ENCODE measurements around the gene METTL16. TPM values are rescaled to one million over a fixed set of nuclear protein-coding genes. Genes with fewer than 3 reads are reported as not detected.

Gene METTL16
- total RNA-seq, 1 experiment from 2014 or later = 37.6 TPM

- no peaks in the 10 kb centered on the region for H4K20me1 ChIP-seq (ENCODE audit: insufficient read depth)
- no peak overlapping the region for H3K9ac ChIP-seq (ENCODE audit: low read length)
- ChIA-PET CTCF (interaction anchor here (6.0 kb wide), 1 partner anchor 36 kb away, joined by 351 read pairs; no protein-coding TSS in a partner anchor), RAD21 (ENCODE audit: low non-redundant PET in 1 of 2, low total read pairs in 2 of 2, uncharacterized antibody in 2 of 2, unreplicated experiment in 2 of 2) (no interaction called here), POLR2A (no interaction called here)
- H3K36me3 ChIP-seq (ENCODE audit: control insufficient read depth in 1 of 2, insufficient read depth in 2 of 2, low read length in 2 of 2) = peaks cover 9 to 15% of the 10 kb centered on the region in 2 experiments; a peak in 2 of 4 replicates
- H3K27me3 ChIP-seq (ENCODE audit: insufficient read depth, low read length) = no peaks in the 10 kb centered on the region
- H3K9me3 ChIP-seq (ENCODE audit: control insufficient read depth in 1 of 2, insufficient read depth in 1 of 2, low read depth in 1 of 2, low read length in 2 of 2) = no peaks in the 10 kb centered on the region
- H3K27ac ChIP-seq (ENCODE audit: low read depth, low read length) = no peak overlapping the region
- H3K4me1 ChIP-seq (ENCODE audit: control insufficient read depth in 1 of 2, insufficient read depth in 2 of 2, low read length in 2 of 2) = peaks cover 0 to 5% of the 10 kb centered on the region in 2 experiments; a peak in 2 of 4 replicates
- intact Hi-C loops (cut with micrococcal nuclease) = no loop called here
- no peak overlapping the region for H3K4me3 ChIP-seq (replicated peaks in 1 of 2; ENCODE audit: low read depth in 1 of 2, low read length in 2 of 2)
- no peak overlapping the region for H2AFZ ChIP-seq (ENCODE audit: low read depth, low read length, poor library complexity, severe bottlenecking)
- no TSS peak for BruUV-seq (replicated peaks)
- H3K4me2 ChIP-seq (ENCODE audit: low read length) = no peak overlapping the region
- no peaks in the 10 kb centered on the region for H3K9me2 ChIP-seq (ENCODE audit: insufficient read depth)
- no peak for TF ChIP-seq ZFX (IDR thresholded peaks at IDR 0.05)
- TF ChIP-seq YY1 (IDR thresholded peaks at IDR 0.05; ENCODE audit: extremely low read depth, insufficient replicate concordance, low read depth, low read length) = no peak
- no peak for TF ChIP-seq SP1 (IDR thresholded peaks at IDR 0.05; ENCODE audit: low read depth)
- TF ChIP-seq RAD21 (IDR thresholded peaks at IDR 0.05; ENCODE audit: low read depth) = no peak
- TF ChIP-seq ZBTB33 (IDR thresholded peaks at IDR 0.05; ENCODE audit: extremely low read depth, insufficient replicate concordance, low read length) = no peak
- TF ChIP-seq POLR2A (IDR thresholded peaks at IDR 0.05; ENCODE audit: borderline replicate concordance, extremely low read depth, insufficient read depth, insufficient read length) = no peak
- TF ChIP-seq TCF7L2 (IDR thresholded peaks at IDR 0.05; ENCODE audit: borderline replicate concordance, extremely low read depth, insufficient read depth, insufficient read length) = no peak
- no peak for TF ChIP-seq SIN3A (IDR thresholded peaks at IDR 0.05; ENCODE audit: low read depth)
- no peak for TF ChIP-seq CEBPB (IDR thresholded peaks at IDR 0.05; ENCODE audit: low read depth)
- no peak for TF ChIP-seq REST (IDR thresholded peaks at IDR 0.05; ENCODE audit: low read depth)
- TF ChIP-seq JUND (IDR thresholded peaks at IDR 0.05) = no peak
- DNase-seq (ENCODE audit: low read depth, low spot score) (no peak), ATAC-seq (no peak)
- 0 out of 2 replicates have a peak, but pooled peaks cover 4% of the 10 kb centered on the region for H3K79me2 ChIP-seq (ENCODE audit: insufficient read depth, low read length)
Measured at GRCh38 chr17:2419486-2419885, 92.2 kb downstream of the METTL16 start.

Data from HCT116 (cell line).